ENCODE measurements around the gene FATE1.

FATE1 gene

GRCh38 chrX:151702741-151703340 is 13.0 kb upstream of the FATE1 start:
- H3K4me3 ChIP-seq (ENCODE audit: control insufficient read depth, low read depth, low read length): no peak overlapping the region
- no peak for DNase-seq (ENCODE audit: low read depth)
- TF ChIP-seq CTCF (IDR thresholded peaks at IDR 0.05; ENCODE audit: control insufficient read depth, insufficient read depth, low read depth, low read length, missing control alignments): no peak

GRCh38 chrX:151703487-151703886 is 12.3 kb upstream of the FATE1 start:
- H3K4me3 ChIP-seq (ENCODE audit: control insufficient read depth, low read depth, low read length): no peak overlapping the region
- TF ChIP-seq CTCF (IDR thresholded peaks at IDR 0.05; ENCODE audit: control insufficient read depth, insufficient read depth, low read depth, low read length, missing control alignments): no peak
- no peak for DNase-seq (ENCODE audit: low read depth)

- no peak for TF ChIP-seq CTCF (IDR thresholded peaks at IDR 0.05; ENCODE audit: control insufficient read depth, insufficient read depth, low read depth, low read length, missing control alignments)
- H3K4me3 ChIP-seq (ENCODE audit: control insufficient read depth, low read depth, low read length): no peak overlapping the region
- no peak for DNase-seq (ENCODE audit: low read depth)
These were observed 11.7 kb upstream of the FATE1 start for GRCh38 chrX:151704041-151704663.

- no peak overlapping the region for H3K4me3 ChIP-seq (ENCODE audit: control insufficient read depth, low read depth, low read length)
- no peak for DNase-seq (ENCODE audit: low read depth)
- TF ChIP-seq CTCF (IDR thresholded peaks at IDR 0.05; ENCODE audit: control insufficient read depth, insufficient read depth, low read depth, low read length, missing control alignments): no peak
These were observed 7.0 kb upstream of the FATE1 start for GRCh38 chrX:151708821-151709220.

- TF ChIP-seq CTCF (IDR thresholded peaks at IDR 0.05; ENCODE audit: control insufficient read depth, insufficient read depth, low read depth, low read length, missing control alignments): no peak
- no peak for DNase-seq (ENCODE audit: low read depth)
- H3K4me3 ChIP-seq (ENCODE audit: control insufficient read depth, low read depth, low read length): no peak overlapping the region
These were observed 5.4 kb upstream of the FATE1 start for GRCh38 chrX:151710457-151710856.

GRCh38 chrX:151711154-151711553 is 4.7 kb upstream of the FATE1 start:
- TF ChIP-seq CTCF (IDR thresholded peaks at IDR 0.05; ENCODE audit: control insufficient read depth, insufficient read depth, low read depth, low read length, missing control alignments): no peak
- no peak for DNase-seq (ENCODE audit: low read depth)
- no peak overlapping the region for H3K4me3 ChIP-seq (ENCODE audit: control insufficient read depth, low read depth, low read length)
